DOHH2 (cell line): Measurements from ENCODE around the gene TNRC6A.

Experiments
- CTCF ChIP-seq: fragments of 200-600 bp; sonication (generic); IDR thresholded peaks from one replicate; pipeline ENCODE4 v1.5.1; 2014; ENCODE audit warnings: antibody characterized with exemption, mild to moderate bottlenecking, low read depth, low read length; ENCODE audit not compliant: poor library complexity, severe bottlenecking
- EZH2phosphoT487 ChIP-seq: fragments of 200-600 bp; sonication (generic); IDR thresholded peaks from 2 replicates; pipeline ENCODE4 v1.6.1; 2017; ENCODE audit warnings: borderline replicate concordance, mild to moderate bottlenecking, antibody characterized with exemption, low read length, moderate library complexity, mixed read lengths

- TF ChIP-seq CTCF (no peak), EZH2phosphoT487 (no peak)
Measured at GRCh38 chr16:24805484-24805883, 76.0 kb downstream of the TNRC6A start.
